B cell (primary cell): ENCODE results near the gene RNF220. TPM values are rescaled to one million over a fixed set of nuclear protein-coding genes. Genes with fewer than 3 reads are reported as not detected.

Experiments used
- ATAC-seq: fragments of 200-7000 bp; cut with Tn5 transposase; one replicate; pipeline ENCODE4 v1.10.0; 2021; ENCODE audit warnings: low read depth, mild to moderate bottlenecking, moderate number of reproducible peaks, moderate library complexity
- CTCF ChIA-PET: fragments of 350-600 bp; sonication (Branson Sonifier 250); formaldehyde crosslinking; loops from one replicate; lab custom pipeline; 2021; ENCODE audit warnings: antibody characterized with exemption, inconsistent platforms; lab: Charles Lee
- POLR2A ChIA-PET: fragments of 350-600 bp; sonication (Branson Sonifier 250); formaldehyde crosslinking; loops from one replicate; lab custom pipeline; 2021; ENCODE audit warnings: antibody characterized with exemption; lab: Charles Lee
- DNase-seq: peaks from one replicate; pipeline ENCODE4 v3.0.0; 2013
- H2AFZ ChIP-seq: 2 replicates; pipeline ENCODE4 v1.6.1; 2012; ENCODE audit warnings: mild to moderate bottlenecking, low read depth, low read length; ENCODE audit not compliant: insufficient read depth, poor library complexity, severe bottlenecking
- H3K27ac ChIP-seq, 2 donors: 1 replicate in 1 of 2; 2 replicates in 1 of 2; pipeline ENCODE4 v1.5.1; 2012 to 2013; ENCODE audit warnings: low read length in 2 of 2, mild to moderate bottlenecking in 2 of 2, moderate library complexity in 1 of 2
- H3K27me3 ChIP-seq, 4 experiments: fragments of 200-600 bp in 1 of 4; sonication (generic) in 1 of 4; replicated peaks in 1 of 4; 1 replicate in 2 of 4; 2 replicates in 2 of 4; pipeline versions ENCODE4 v1.6.1 to v1.7.0; 2013 to 2016; ENCODE audit warnings: low read length in 3 of 4, mild to moderate bottlenecking in 2 of 4, mixed read lengths in 1 of 4, moderate library complexity in 1 of 4; ENCODE audit not compliant: insufficient read depth in 4 of 4, control insufficient read depth in 3 of 4; ENCODE audit errors: control extremely low read depth in 1 of 4
- H3K36me3 ChIP-seq, 2 experiments: replicated peaks in 1 of 2; 1 replicate in 1 of 2; 2 replicates in 1 of 2; pipeline versions ENCODE4 v1.6.1 to v1.7.1; 2013; ENCODE audit warnings: low read length in 1 of 2; ENCODE audit not compliant: insufficient read depth in 2 of 2, control insufficient read depth in 1 of 2; ENCODE audit errors: control extremely low read depth in 1 of 2, extremely low read depth in 1 of 2
- H3K4me1 ChIP-seq, 2 donors: fragments of 200-600 bp in 1 of 2; sonication (generic) in 1 of 2; 1 replicate in 1 of 2; 2 replicates in 1 of 2; pipeline versions ENCODE4 v1.5.1 to v1.6.1; 2013 to 2017; ENCODE audit warnings: low read length in 2 of 2; ENCODE audit not compliant: control insufficient read depth in 2 of 2, insufficient read depth in 2 of 2
- H3K4me2 ChIP-seq: replicated peaks from 2 replicates; pipeline ENCODE3; 2012; ENCODE audit warnings: mild to moderate bottlenecking, low read depth, low read length; ENCODE audit not compliant: poor library complexity, severe bottlenecking
- H3K4me3 ChIP-seq, 5 experiments: fragments of 200-600 bp in 1 of 5; sonication (generic) in 1 of 5; 1 replicate in 3 of 5; 2 replicates in 2 of 5; pipeline versions ENCODE4 v1.5.1 to v1.7.0; 2011 to 2016; ENCODE audit warnings: low read length in 4 of 5, mild to moderate bottlenecking in 4 of 5, low read depth in 2 of 5, control low read depth in 1 of 5, moderate library complexity in 1 of 5; ENCODE audit not compliant: insufficient read depth in 1 of 5; ENCODE audit errors: control extremely low read depth in 1 of 5, extremely low read depth in 1 of 5
- H3K79me2 ChIP-seq: fragments of 200-600 bp; sonication (generic); one replicate; pipeline ENCODE4 v1.6.0; 2016; ENCODE audit warnings: low read length; ENCODE audit not compliant: control insufficient read depth, insufficient read depth
- H3K9ac ChIP-seq: fragments of 200-600 bp; sonication (generic); 2 replicates; pipeline ENCODE4 v1.6.1; 2017; ENCODE audit warnings: mild to moderate bottlenecking, low read length, moderate library complexity
- H3K9me3 ChIP-seq, 3 donors: one replicate each; pipeline versions ENCODE4 v1.6.1 to v1.7.1; 2013; ENCODE audit warnings: low read length in 2 of 3; ENCODE audit not compliant: control insufficient read depth in 2 of 3, insufficient read depth in 1 of 3; ENCODE audit errors: control extremely low read depth in 1 of 3
- H4K20me1 ChIP-seq: 2 replicates; pipeline ENCODE4 v1.6.0; 2012; ENCODE audit warnings: mild to moderate bottlenecking, low read length; ENCODE audit not compliant: insufficient read depth, control insufficient read depth, poor library complexity, severe bottlenecking
- H3K27ac Mint-ChIP-seq: one replicate; pipeline ENCODE4 v1.8.0; 2021; ENCODE audit warnings: mixed read lengths
- H3K27me3 Mint-ChIP-seq: one replicate; pipeline ENCODE4 v1.8.0; 2021; ENCODE audit warnings: mixed read lengths
- H3K4me1 Mint-ChIP-seq: one replicate; pipeline ENCODE4 v1.8.0; 2021; ENCODE audit warnings: mixed read lengths
- H3K4me3 Mint-ChIP-seq: one replicate; pipeline ENCODE4 v1.8.0; 2021; ENCODE audit warnings: mixed read lengths
- H3K9me3 Mint-ChIP-seq: one replicate; pipeline ENCODE4 v1.8.0; 2022; ENCODE audit warnings: mixed read lengths; ENCODE audit not compliant: insufficient read depth
- EZH2 ChIP-seq: IDR thresholded peaks from 2 replicates; pipeline ENCODE4 v1.6.1; 2012; ENCODE audit warnings: borderline replicate concordance, low read depth, mild to moderate bottlenecking, moderate library complexity, low read length; ENCODE audit not compliant: insufficient read depth, poor library complexity, severe bottlenecking
- WGBS: methylation state at CpG from one replicate; pipeline ENCODE4 v1.1.5; 2013; ENCODE audit warnings: missing lambda C conversion rate; ENCODE audit not compliant: insufficient coverage; 5-methylcytosine and 5-hydroxymethylcytosine counted together
- intact Hi-C: fragments of 100-400 bp; cut with micrococcal nuclease; formaldehyde crosslinking; loops from one replicate; pipeline ENCODE4 v1.10.0; 2022
- polyA plus RNA-seq: library from polyadenylated mRNA; depleted of rRNA; stranded (reverse); fragments of >200 nt; gene quantifications from 2 replicates; pipeline ENCODE4 v1.2.3, GENCODE V29; 2012
- total RNA-seq, 2 donors: library from RNA; stranded (reverse); fragments of 120-200 nt in 1 of 2; gene quantifications; 1 replicate in 1 of 2; 2 replicates in 1 of 2; pipeline versions ENCODE4 v1.2.3 to v1.2.4, GENCODE V29; 2013 to 2022
- TF ChIP-seq, protein P1 (sequence below): fragments of 200-600 bp; IDR thresholded peaks from one replicate; pipeline ENCODE4 v1.8.0; 2022; ENCODE audit warnings: antibody characterized with exemption, mild to moderate bottlenecking

RNF220 gene
- total and polyA plus RNA-seq, 2 donors (not counting 1 experiment from before 2014, with no cell fraction given) = 115 to 141 TPM

DNA sequence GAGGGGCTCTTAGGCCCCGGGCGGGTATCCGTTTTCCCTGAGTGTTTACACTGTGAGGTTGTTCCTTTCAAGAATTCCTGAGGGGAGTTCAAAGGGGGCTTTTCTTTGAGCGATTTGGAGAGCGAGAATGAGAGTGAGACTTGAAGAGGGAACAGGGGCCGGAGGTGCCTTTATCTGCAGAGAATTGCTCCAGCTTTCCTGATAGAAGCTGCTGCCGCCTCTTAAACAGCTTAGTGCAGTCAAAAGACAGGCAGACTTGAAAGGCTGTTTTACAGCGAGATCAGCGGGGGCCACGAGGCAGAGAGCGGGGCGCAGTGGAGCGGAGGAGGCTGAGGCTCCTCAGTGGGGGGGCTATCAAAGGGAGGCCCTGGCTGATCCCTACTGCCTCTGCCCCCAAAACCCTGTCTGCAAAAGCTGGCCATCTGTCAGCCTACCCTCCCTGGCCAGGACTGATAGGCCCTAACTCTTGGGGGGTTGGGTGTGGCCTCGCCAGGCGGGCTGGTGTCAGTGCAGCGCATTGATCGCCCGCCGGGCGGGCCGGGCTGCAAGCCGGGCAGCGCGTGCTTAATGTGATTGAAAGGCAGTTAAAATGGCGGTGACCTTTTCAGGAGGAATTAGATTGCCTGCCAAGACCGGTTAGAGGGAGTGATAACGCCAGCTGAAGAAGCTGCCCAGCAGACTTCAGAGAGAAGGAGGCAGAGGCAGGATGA, 232.8 kb downstream of the RNF220 start:
- Histone ChIP-seq H3K9ac (no peak overlapping the region), H4K20me1 (peaks cover 77% of the 10 kb centered on the region), H3K4me2 (no peak overlapping the region), H3K9me3 (no peaks in the 10 kb centered on the region), H3K4me1 (peaks cover 8% of the 10 kb centered on the region in 2 donors), H3K27ac (no peak overlapping the region), H3K4me3 (no peak overlapping the region), H3K79me2 (peaks cover 12% of the 10 kb centered on the region), H2AFZ (no peak overlapping the region), H3K27me3 (no peaks in the 10 kb centered on the region), H3K36me3 (peaks cover 9 to 98% of the 10 kb centered on the region in 2 experiments)
- Mint-ChIP-seq H3K27ac (no peak overlapping the region), H3K9me3 (no peaks in the 10 kb centered on the region), H3K27me3 (no peaks in the 10 kb centered on the region), H3K4me1 (peaks cover 25% of the 10 kb centered on the region), H3K4me3 (no peak overlapping the region)
- TF ChIP-seq, protein P1, sequence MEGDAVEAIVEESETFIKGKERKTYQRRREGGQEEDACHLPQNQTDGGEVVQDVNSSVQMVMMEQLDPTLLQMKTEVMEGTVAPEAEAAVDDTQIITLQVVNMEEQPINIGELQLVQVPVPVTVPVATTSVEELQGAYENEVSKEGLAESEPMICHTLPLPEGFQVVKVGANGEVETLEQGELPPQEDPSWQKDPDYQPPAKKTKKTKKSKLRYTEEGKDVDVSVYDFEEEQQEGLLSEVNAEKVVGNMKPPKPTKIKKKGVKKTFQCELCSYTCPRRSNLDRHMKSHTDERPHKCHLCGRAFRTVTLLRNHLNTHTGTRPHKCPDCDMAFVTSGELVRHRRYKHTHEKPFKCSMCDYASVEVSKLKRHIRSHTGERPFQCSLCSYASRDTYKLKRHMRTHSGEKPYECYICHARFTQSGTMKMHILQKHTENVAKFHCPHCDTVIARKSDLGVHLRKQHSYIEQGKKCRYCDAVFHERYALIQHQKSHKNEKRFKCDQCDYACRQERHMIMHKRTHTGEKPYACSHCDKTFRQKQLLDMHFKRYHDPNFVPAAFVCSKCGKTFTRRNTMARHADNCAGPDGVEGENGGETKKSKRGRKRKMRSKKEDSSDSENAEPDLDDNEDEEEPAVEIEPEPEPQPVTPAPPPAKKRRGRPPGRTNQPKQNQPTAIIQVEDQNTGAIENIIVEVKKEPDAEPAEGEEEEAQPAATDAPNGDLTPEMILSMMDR = no peak
- TF ChIP-seq EZH2 = no peak
- ATAC-seq (no peak), DNase-seq (no peak)
- CTCF ChIA-PET = interaction anchor here (5.1 kb wide), 1 partner anchor 14 kb away, joined by 33 read pairs; no protein-coding TSS in a partner anchor
- POLR2A ChIA-PET = no interaction called here
- 97% methylated on average over 27 of the region's 27 CpGs for WGBS
- intact Hi-C loops = no loop called here

DNA sequence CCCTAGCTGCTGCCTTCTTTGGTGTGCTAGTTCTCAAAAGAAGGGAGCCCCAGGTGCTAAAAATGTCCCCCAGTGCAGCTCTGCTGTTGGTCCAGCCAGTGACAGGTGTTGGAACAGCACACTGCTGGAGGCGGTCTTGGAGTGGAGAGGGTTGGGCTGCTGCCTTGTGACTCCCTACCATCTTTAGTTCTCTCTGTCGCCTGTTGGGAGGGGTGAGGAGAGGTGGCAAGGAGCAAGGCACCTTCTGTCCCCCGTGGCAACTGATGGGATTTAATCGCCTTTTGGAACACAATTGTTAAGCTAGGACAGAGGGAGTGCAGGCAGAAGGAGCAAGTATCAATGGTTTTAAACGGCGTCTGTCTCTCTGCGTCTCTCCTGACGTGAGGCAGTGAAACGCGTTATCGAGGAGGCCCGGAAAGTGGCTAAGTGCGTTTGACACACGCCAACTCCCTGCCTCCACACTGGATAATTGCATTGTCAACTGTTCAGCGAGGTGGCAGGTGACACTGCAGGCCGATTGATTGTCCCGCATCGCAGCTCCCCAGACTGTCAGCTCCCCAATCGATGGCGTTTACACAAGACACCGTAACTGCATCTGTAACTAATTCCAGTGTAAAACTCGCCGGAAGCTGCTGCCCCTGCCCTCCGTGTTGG, 235.3 kb downstream of the RNF220 start:
- Histone ChIP-seq H3K79me2 (peaks cover 2% of the 10 kb centered on the region), H3K36me3 (peaks cover 9 to 96% of the 10 kb centered on the region in 2 experiments), H3K9ac (no peak overlapping the region), H2AFZ (no peak overlapping the region), H3K27ac (no peak overlapping the region), H3K4me2 (no peak overlapping the region), H3K4me3 (no peak overlapping the region), H3K4me1 (no peaks in the 10 kb centered on the region), H3K27me3 (no peaks in the 10 kb centered on the region), H3K9me3 (no peaks in the 10 kb centered on the region), H4K20me1 (peaks cover 72% of the 10 kb centered on the region)
- ChIA-PET CTCF (interaction anchor here (5.1 kb wide), 1 partner anchor 12 kb away, joined by 33 read pairs; no protein-coding TSS in a partner anchor), POLR2A (no interaction called here)
- 94% methylated on average over 21 of the region's 24 CpGs for WGBS
- Mint-ChIP-seq H3K4me3 (no peak overlapping the region), H3K4me1 (peaks cover 5% of the 10 kb centered on the region), H3K9me3 (no peaks in the 10 kb centered on the region), H3K27ac (no peak overlapping the region), H3K27me3 (no peaks in the 10 kb centered on the region)
- TF ChIP-seq EZH2 = no peak
- TF ChIP-seq, protein P1 = no peak
- intact Hi-C loops = no loop called here
- ATAC-seq (no peak), DNase-seq (no peak)
